GM21825 (cell line): ENCODE measurements around the gene PALMD.

Experiments
- ATAC-seq: cut with Tn5 transposase; IDR thresholded peaks from one replicate; pipeline ENCODE4 v1.9.1; 2021; ENCODE audit warnings: mild to moderate bottlenecking, moderate library complexity; ENCODE audit not compliant: unreplicated experiment

The PALMD gene

GRCh38 chr1:99737016-99737415 lies 91.1 kb downstream of the PALMD start:
- ATAC-seq = peak; percentile 47

GRCh38 chr1:99738858-99739465 lies 93.0 kb downstream of the PALMD start:
- no peak for ATAC-seq

GRCh38 chr1:99740141-99740540 lies 94.2 kb downstream of the PALMD start:
- no peak for ATAC-seq
